ENCODE data around the gene MRFAP1.

Gene MRFAP1

GRCh38 chr4:6606465-6607235 lies 33.8 kb upstream of the MRFAP1 start:
- Histone ChIP-seq H3K4me3 (ENCODE audit: low read length) (no peak overlapping the region), H3K36me3 (ENCODE audit: control insufficient read depth, insufficient read depth, low read length) (peaks cover 2% of the 10 kb centered on the region), H2BK5ac (ENCODE audit: low read length) (no peak overlapping the region), H3K56ac (ENCODE audit: low read length) (no peak overlapping the region), H3K4ac (ENCODE audit: low read depth, low read length) (no peak overlapping the region), H3K4me1 (ENCODE audit: control insufficient read depth, low read depth, low read length) (no peaks in the 10 kb centered on the region), H3K4me2 (ENCODE audit: low read length) (no peak overlapping the region), H4K5ac (ENCODE audit: low read length) (no peak overlapping the region), H3K9ac (ENCODE audit: low read length) (no peak overlapping the region), H2BK120ac (ENCODE audit: low read depth, low read length) (no peak overlapping the region), H3K23ac (ENCODE audit: low read length) (no peak overlapping the region), H3K18ac (ENCODE audit: low read length) (no peak overlapping the region), H3K79me1 (ENCODE audit: low read length) (no peaks in the 10 kb centered on the region), H3K27ac (ENCODE audit: low read depth, low read length) (no peak overlapping the region), H3K27me3 (ENCODE audit: insufficient read depth, low read length, poor library complexity) (no peaks in the 10 kb centered on the region), H4K8ac (ENCODE audit: low read depth, low read length) (no peak overlapping the region), H3K79me2 (ENCODE audit: control insufficient read depth, insufficient read depth, low read length) (no peaks in the 10 kb centered on the region), H2BK15ac (replicated peaks; ENCODE audit: low read depth) (no peak overlapping the region), H2AK5ac (ENCODE audit: low read length) (no peak overlapping the region)
- WGBS (ENCODE audit: extremely low coverage, insufficient coverage, low lambda C conversion rate): no CpG with 5 or more reads among the region's 10 CpGs
- DNase-seq: no peak

GRCh38 chr4:6607368-6608055 lies 33.0 kb upstream of the MRFAP1 start:
- no peaks in the 10 kb centered on the region for H3K79me1 ChIP-seq (ENCODE audit: low read length)
- H3K18ac ChIP-seq (ENCODE audit: low read length): no peak overlapping the region
- no peak overlapping the region for H3K23ac ChIP-seq (ENCODE audit: low read length)
- H2AK5ac ChIP-seq (ENCODE audit: low read length): no peak overlapping the region
- no peak overlapping the region for H3K9ac ChIP-seq (ENCODE audit: low read length)
- H3K79me2 ChIP-seq (ENCODE audit: control insufficient read depth, insufficient read depth, low read length): no peaks in the 10 kb centered on the region
- H3K36me3 ChIP-seq (ENCODE audit: control insufficient read depth, insufficient read depth, low read length): peaks cover 2% of the 10 kb centered on the region
- no peak overlapping the region for H2BK120ac ChIP-seq (ENCODE audit: low read depth, low read length)
- no CpG with 5 or more reads among the region's 13 CpGs for WGBS (ENCODE audit: extremely low coverage, insufficient coverage, low lambda C conversion rate)
- H2BK15ac ChIP-seq (replicated peaks; ENCODE audit: low read depth): no peak overlapping the region
- no peak overlapping the region for H3K4me2 ChIP-seq (ENCODE audit: low read length)
- no peak overlapping the region for H3K27ac ChIP-seq (ENCODE audit: low read depth, low read length)
- H2BK5ac ChIP-seq (ENCODE audit: low read length): no peak overlapping the region
- no peak overlapping the region for H3K4me3 ChIP-seq (ENCODE audit: low read length)
- no peak overlapping the region for H3K56ac ChIP-seq (ENCODE audit: low read length)
- no peaks in the 10 kb centered on the region for H3K27me3 ChIP-seq (ENCODE audit: insufficient read depth, low read length, poor library complexity)
- H3K4me1 ChIP-seq (ENCODE audit: control insufficient read depth, low read depth, low read length): no peaks in the 10 kb centered on the region
- H4K8ac ChIP-seq (ENCODE audit: low read depth, low read length): no peak overlapping the region
- no peak overlapping the region for H4K5ac ChIP-seq (ENCODE audit: low read length)
- no peak overlapping the region for H3K4ac ChIP-seq (ENCODE audit: low read depth, low read length)
- no peak for DNase-seq

GRCh38 chr4:6608758-6609414 lies 31.6 kb upstream of the MRFAP1 start:
- H3K4me3 ChIP-seq (ENCODE audit: low read length): no peak overlapping the region
- peak; percentile 60 for DNase-seq

GRCh38 chr4:6609415-6610079 lies 30.9 kb upstream of the MRFAP1 start:
- whole genome bisulfite sequencing (ENCODE audit: extremely low coverage, insufficient coverage, low lambda C conversion rate): no CpG with 5 or more reads among the region's 26 CpGs

More at GRCh38 chr4:6608758-6609414, 31.6 kb upstream of the MRFAP1 start:
- Histone ChIP-seq H2BK120ac (ENCODE audit: low read depth, low read length) (no peak overlapping the region), H3K79me1 (ENCODE audit: low read length) (no peaks in the 10 kb centered on the region), H3K56ac (ENCODE audit: low read length) (no peak overlapping the region), H3K27me3 (ENCODE audit: insufficient read depth, low read length, poor library complexity) (no peaks in the 10 kb centered on the region), H3K79me2 (ENCODE audit: control insufficient read depth, insufficient read depth, low read length) (no peaks in the 10 kb centered on the region), H2BK15ac (replicated peaks; ENCODE audit: low read depth) (no peak overlapping the region), H2AK5ac (ENCODE audit: low read length) (no peak overlapping the region), H3K4me1 (ENCODE audit: control insufficient read depth, low read depth, low read length) (no peaks in the 10 kb centered on the region), H3K18ac (ENCODE audit: low read length) (no peak overlapping the region), H3K9ac (ENCODE audit: low read length) (no peak overlapping the region), H4K8ac (ENCODE audit: low read depth, low read length) (no peak overlapping the region), H4K5ac (ENCODE audit: low read length) (no peak overlapping the region), H3K4ac (ENCODE audit: low read depth, low read length) (no peak overlapping the region), H3K27ac (ENCODE audit: low read depth, low read length) (no peak overlapping the region), H3K36me3 (ENCODE audit: control insufficient read depth, insufficient read depth, low read length) (peaks cover 2% of the 10 kb centered on the region), H3K4me2 (ENCODE audit: low read length) (no peak overlapping the region), H2BK5ac (ENCODE audit: low read length) (no peak overlapping the region), H3K23ac (ENCODE audit: low read length) (no peak overlapping the region)
- WGBS (ENCODE audit: extremely low coverage, insufficient coverage, low lambda C conversion rate): no CpG with 5 or more reads among the region's 28 CpGs

GRCh38 chr4:6610856-6611430 lies 29.5 kb upstream of the MRFAP1 start:
- Histone ChIP-seq H3K23ac (ENCODE audit: low read length) (no peak overlapping the region), H3K56ac (ENCODE audit: low read length) (no peak overlapping the region), H3K27me3 (ENCODE audit: insufficient read depth, low read length, poor library complexity) (no peaks in the 10 kb centered on the region), H3K27ac (ENCODE audit: low read depth, low read length) (no peak overlapping the region), H2AK5ac (ENCODE audit: low read length) (no peak overlapping the region), H4K5ac (ENCODE audit: low read length) (no peak overlapping the region), H2BK5ac (ENCODE audit: low read length) (no peak overlapping the region), H3K9ac (ENCODE audit: low read length) (no peak overlapping the region), H3K36me3 (ENCODE audit: control insufficient read depth, insufficient read depth, low read length) (no peaks in the 10 kb centered on the region), H3K4me2 (ENCODE audit: low read length) (no peak overlapping the region), H3K79me1 (ENCODE audit: low read length) (no peaks in the 10 kb centered on the region), H2BK15ac (replicated peaks; ENCODE audit: low read depth) (no peak overlapping the region), H3K4ac (ENCODE audit: low read depth, low read length) (no peak overlapping the region), H3K18ac (ENCODE audit: low read length) (no peak overlapping the region), H3K4me1 (ENCODE audit: control insufficient read depth, low read depth, low read length) (no peaks in the 10 kb centered on the region), H4K8ac (ENCODE audit: low read depth, low read length) (no peak overlapping the region), H3K79me2 (ENCODE audit: control insufficient read depth, insufficient read depth, low read length) (no peaks in the 10 kb centered on the region), H3K4me3 (ENCODE audit: low read length) (no peak overlapping the region), H2BK120ac (ENCODE audit: low read depth, low read length) (no peak overlapping the region)
- DNase-seq: no peak
- WGBS (ENCODE audit: extremely low coverage, insufficient coverage, low lambda C conversion rate): no CpG with 5 or more reads among the region's 24 CpGs

More at GRCh38 chr4:6609415-6610079, 30.9 kb upstream of the MRFAP1 start:
- Histone ChIP-seq H3K4me1 (ENCODE audit: control insufficient read depth, low read depth, low read length) (no peaks in the 10 kb centered on the region), H4K8ac (ENCODE audit: low read depth, low read length) (no peak overlapping the region), H3K79me2 (ENCODE audit: control insufficient read depth, insufficient read depth, low read length) (no peaks in the 10 kb centered on the region), H2BK120ac (ENCODE audit: low read depth, low read length) (no peak overlapping the region), H3K4me2 (ENCODE audit: low read length) (no peak overlapping the region), H3K4me3 (ENCODE audit: low read length) (no peak overlapping the region), H2BK15ac (replicated peaks; ENCODE audit: low read depth) (no peak overlapping the region), H4K5ac (ENCODE audit: low read length) (no peak overlapping the region), H3K9ac (ENCODE audit: low read length) (no peak overlapping the region), H3K56ac (ENCODE audit: low read length) (no peak overlapping the region), H3K79me1 (ENCODE audit: low read length) (no peaks in the 10 kb centered on the region), H3K27ac (ENCODE audit: low read depth, low read length) (no peak overlapping the region), H3K4ac (ENCODE audit: low read depth, low read length) (no peak overlapping the region), H2AK5ac (ENCODE audit: low read length) (no peak overlapping the region), H3K36me3 (ENCODE audit: control insufficient read depth, insufficient read depth, low read length) (peaks cover 2% of the 10 kb centered on the region), H3K18ac (ENCODE audit: low read length) (no peak overlapping the region), H2BK5ac (ENCODE audit: low read length) (no peak overlapping the region), H3K27me3 (ENCODE audit: insufficient read depth, low read length, poor library complexity) (no peaks in the 10 kb centered on the region), H3K23ac (ENCODE audit: low read length) (no peak overlapping the region)
- no peak for DNase-seq
